Astrocyte of the cerebellum (primary cell): Measurements from ENCODE around the gene CARMIL1.
"Not testable (repeated sequence)": the region's sequence is repeated elsewhere in the genome, so short reads cannot be mapped to it uniquely, and the experiment has no call there.

Experiments
- DNase-seq: peaks from one replicate; pipeline ENCODE4 v3.0.0-alpha.2; 2011; ENCODE audit warnings: low read depth
- H3K4me3 ChIP-seq: 2 replicates; pipeline ENCODE4 v1.5.1; 2011; ENCODE audit warnings: mild to moderate bottlenecking, low read depth, low read length, moderate library complexity
- CTCF ChIP-seq: IDR thresholded peaks from 2 replicates; pipeline ENCODE4 v1.5.1; 2012; ENCODE audit warnings: low read length, low read depth, moderate library complexity, mild to moderate bottlenecking; ENCODE audit errors: missing control alignments
- in situ Hi-C: cut with HindIII; loops from 2 replicates; pipeline ENCODE4 v1.10.0; 2017; ENCODE audit warnings: low sequenced_read_pairs

Gene CARMIL1

DNA sequence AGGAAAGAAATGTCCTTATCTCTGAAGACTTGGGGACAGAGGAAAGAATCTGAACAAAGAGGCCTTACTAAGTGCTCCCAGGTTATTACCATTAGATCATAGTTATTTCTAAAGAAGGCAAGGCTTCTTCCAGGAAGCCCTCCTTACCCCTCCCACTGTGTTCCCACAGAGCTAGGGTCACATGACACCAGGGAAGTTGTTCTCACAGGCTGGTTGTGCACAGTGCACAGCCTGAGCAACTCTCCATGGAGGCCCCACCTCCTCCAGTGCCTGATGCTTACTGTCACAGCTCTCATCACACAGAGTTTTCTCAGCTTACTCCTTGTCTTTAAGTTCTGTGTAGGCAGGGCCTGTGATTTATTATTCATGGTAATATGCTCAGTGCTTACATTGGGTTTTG is 303.9 kb downstream of the CARMIL1 start:
- in situ Hi-C loops: no loop called here

DNA sequence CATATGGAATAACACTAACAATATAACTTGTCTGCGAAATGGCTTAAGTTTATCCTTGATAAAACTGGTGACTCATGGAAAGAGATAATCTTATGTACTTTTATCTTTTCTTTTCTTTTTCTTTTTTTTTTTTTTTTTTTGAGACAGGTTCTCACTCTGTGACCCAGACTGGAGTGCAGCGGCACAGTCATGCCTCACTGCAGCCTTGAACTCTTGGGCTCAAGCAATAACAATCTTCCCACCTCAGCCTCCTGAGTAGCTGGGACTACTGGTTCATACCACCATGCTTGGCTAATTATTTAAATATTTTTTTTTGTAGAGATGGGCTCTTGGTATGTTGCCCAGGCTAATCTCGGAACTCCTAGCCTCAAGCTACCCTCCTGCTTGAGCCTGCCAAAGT is 304.7 kb downstream of the CARMIL1 start:
- no peak for TF ChIP-seq CTCF
- no peak for DNase-seq
- in situ Hi-C loops: no loop called here
- H3K4me3 ChIP-seq: no peak overlapping the region

More for the DNA sequence above, 303.9 kb downstream of the CARMIL1 start:
- no peak for TF ChIP-seq CTCF
- DNase-seq: no peak
- H3K4me3 ChIP-seq: no peak overlapping the region

DNA sequence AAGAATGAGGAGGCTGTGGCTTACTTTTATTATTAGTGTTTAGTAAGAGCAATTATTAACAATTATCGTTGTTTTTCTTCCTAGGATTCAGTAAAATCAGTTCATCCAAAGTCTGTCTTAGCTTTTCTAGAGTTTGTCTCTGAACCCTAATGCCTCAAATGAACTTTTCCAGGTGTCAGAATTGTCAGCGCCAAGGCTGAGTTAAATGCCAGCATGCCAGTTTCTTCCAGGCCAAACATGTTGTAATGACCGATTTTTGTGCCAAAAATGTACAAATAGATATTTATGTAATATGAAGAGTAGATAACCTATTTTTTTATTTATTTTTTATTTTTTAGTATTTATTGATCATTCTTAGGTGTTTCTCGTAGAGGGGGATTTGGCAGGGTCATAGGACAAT is 306.1 kb downstream of the CARMIL1 start:
- no peak for DNase-seq
- no peak overlapping the region for H3K4me3 ChIP-seq
- in situ Hi-C loops: no loop called here
- TF ChIP-seq CTCF: no peak

DNA sequence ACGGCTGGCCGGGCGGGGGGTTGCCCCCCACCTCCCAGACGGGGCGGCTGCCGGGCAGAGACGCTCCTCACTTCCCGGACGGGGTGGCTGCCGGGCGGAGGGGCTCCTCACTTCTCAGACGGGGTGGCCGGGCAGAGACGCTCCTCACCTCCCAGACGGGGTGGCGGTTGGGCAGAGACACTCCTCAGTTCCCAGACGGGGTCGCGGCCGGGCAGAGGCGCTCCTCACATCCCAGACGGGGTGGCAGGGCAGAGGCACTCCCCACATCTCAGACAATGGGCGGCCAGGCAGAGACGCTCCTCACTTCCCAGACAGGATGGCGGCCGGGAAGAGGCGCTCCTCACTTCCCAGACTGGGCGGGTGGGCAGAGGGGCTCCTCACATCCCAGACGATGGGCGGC is 306.9 kb downstream of the CARMIL1 start:
- DNase-seq, in situ Hi-C loops, H3K4me3 ChIP-seq: not testable (repeated sequence)

DNA sequence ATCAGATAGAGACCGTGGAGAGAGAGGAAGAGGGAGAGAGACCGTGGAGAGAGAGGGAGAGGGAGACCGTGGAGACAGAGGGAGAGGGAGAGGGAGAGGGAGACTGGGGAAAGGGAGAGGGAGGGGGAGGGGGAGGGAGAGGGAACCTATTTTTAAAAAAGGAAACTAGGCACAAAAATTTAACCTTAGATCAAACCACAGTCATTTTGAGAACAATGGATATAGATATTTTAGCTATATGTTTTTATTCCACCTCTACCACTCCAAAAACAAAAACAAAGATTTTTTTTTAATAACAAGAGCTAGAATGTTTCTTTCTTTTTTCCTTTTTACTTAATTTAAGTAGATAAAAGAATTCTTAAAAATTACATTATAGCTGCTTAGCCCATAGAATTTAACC is 307.8 kb downstream of the CARMIL1 start:
- DNase-seq: no peak
- TF ChIP-seq CTCF: no peak
- H3K4me3 ChIP-seq: no peak overlapping the region
- in situ Hi-C loops: no loop called here

DNA sequence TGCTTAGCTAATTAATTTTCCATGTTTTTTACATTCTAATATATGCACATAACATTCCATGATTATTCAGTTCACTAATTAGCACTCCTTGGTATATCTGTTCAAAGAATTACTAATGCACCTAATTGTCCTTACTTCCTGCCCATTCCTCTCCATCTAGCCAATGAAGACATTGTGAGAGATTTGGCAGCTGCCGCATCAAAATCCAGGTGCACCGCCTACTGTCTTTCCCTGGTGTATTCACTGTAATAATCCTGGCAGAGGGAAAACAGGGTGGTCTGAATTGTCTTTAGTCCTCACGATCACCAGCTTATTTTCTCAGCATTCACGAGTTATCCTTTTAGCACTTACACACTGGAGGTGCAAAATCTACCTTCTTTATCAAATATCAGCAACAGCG is 311.8 kb downstream of the CARMIL1 start:
- no peak for DNase-seq
- no peak for TF ChIP-seq CTCF
- in situ Hi-C loops: no loop called here

GRCh38 chr6:25596928-25597818 is 318.0 kb downstream of the CARMIL1 start:
- DNase-seq: no peak
- in situ Hi-C loops: no loop called here
- H3K4me3 ChIP-seq: no peak overlapping the region
- no peak for TF ChIP-seq CTCF

More for the DNA sequence above, 311.8 kb downstream of the CARMIL1 start:
- no peak overlapping the region for H3K4me3 ChIP-seq
